GM19324 (cell line): ENCODE data around the gene RAB4B.
"Not testable (repeated sequence)": the region's sequence is repeated elsewhere in the genome, so short reads cannot be mapped to it uniquely, and the experiment has no call there.

Experiments
- ATAC-seq: cut with Tn5 transposase; IDR thresholded peaks from one replicate; pipeline ENCODE4 v1.9.1; 2021; ENCODE audit warnings: mild to moderate bottlenecking, moderate library complexity; ENCODE audit not compliant: unreplicated experiment, low FRiP score

The RAB4B gene

DNA sequence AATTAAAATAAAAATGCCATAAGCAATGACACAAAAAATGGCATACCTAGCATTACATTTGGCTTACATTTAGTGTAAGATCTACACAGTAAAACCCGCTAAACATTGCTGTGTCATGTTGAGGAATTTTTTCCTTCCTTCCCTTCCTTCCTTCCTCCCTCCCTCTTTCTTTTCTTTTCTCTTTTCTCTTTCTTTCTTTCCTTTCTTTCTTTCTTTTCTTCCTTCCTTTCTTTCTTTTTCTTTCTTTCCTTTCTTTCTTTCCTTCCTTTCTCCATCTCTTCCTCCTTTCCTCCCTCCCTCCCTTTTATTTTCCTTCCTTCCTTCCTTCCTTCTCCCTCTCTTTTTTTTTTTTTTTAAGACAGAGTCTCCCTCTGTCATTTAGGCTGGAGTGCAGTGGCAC lies 60.4 kb downstream of the RAB4B start:
- not testable (repeated sequence) for ATAC-seq

DNA sequence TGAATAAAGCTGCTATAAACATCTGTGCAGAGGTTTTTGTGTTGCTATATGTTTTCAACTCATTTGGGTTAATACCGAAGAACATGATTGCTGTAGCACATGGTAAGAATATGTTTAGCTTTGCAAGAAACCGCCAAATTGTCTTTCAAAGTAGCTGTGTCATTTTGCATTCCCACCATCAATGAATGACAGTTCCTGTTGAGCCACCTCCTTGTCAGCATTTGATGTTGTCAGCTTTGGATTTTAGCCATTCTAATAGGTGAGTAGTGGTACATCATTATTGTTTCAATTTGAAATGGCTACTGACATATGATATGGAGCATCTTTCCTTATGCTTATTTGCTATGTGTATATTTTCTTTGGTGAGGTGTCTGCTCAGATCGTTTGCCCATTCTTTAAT lies 64.0 kb downstream of the RAB4B start:
- not testable (repeated sequence) for ATAC-seq

DNA sequence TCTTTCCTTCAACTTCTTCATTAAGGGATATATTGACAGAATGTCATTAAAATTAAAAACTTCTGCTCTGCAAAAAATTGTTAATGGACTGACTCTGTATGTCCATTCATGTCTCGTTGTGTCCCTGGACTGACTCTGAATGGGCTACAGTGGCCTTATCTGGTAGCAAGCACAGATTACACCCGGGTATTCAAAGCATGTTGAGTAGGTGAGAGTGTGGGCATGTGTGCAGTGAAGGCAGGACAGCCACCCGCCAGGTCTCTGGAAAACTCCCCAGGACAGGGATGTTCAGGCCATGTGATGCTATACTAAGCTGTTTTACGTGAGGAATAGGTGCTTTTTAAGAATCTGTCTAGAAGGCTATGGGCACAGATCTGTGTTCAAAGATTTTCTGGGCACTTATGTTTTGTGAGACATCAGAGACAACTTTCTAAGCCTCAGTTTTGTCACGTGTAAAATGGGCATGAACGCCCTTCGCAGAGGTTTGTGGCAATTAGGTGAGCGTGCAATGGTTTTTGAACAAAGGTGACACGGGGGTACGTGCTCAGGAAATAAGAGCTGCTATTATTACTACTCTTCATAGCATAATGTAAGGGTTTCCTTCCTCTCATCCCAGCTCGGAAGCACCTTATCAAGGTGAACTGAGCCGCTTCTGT lies 65.1 kb downstream of the RAB4B start:
- not testable (repeated sequence) for ATAC-seq

GRCh38 chr19:40843653-40844052 lies 65.6 kb downstream of the RAB4B start:
- not testable (repeated sequence) for ATAC-seq
